Mesenchymal stem cell (in vitro differentiated cells and primary cell): ENCODE results near the gene AP5Z1.

Experiments used
- DNase-seq: peaks from one replicate; pipeline ENCODE4 v3.0.0-alpha.2; 2013
- H2AFZ ChIP-seq: one replicate; pipeline ENCODE4 v1.6.1; 2013; ENCODE audit warnings: low read depth, mild to moderate bottlenecking, control low read depth, inconsistent platforms, low read length, moderate library complexity
- H2AK5ac ChIP-seq: 2 replicates; pipeline ENCODE4 v1.6.1; 2013; ENCODE audit warnings: low read length, moderate library complexity, mild to moderate bottlenecking, inconsistent platforms; ENCODE audit not compliant: severe bottlenecking
- H2BK120ac ChIP-seq: one replicate; pipeline ENCODE4 v1.6.1; 2013; ENCODE audit warnings: low read depth, mild to moderate bottlenecking, inconsistent platforms, low read length, moderate library complexity
- H2BK12ac ChIP-seq, 2 experiments: one replicate each; pipeline ENCODE4 v1.6.1; 2013; ENCODE audit warnings: inconsistent platforms in 2 of 2, low read length in 2 of 2, mild to moderate bottlenecking in 2 of 2, moderate library complexity in 2 of 2, control low read depth in 1 of 2
- H2BK15ac ChIP-seq: one replicate; pipeline ENCODE4 v1.6.1; 2013; ENCODE audit warnings: mild to moderate bottlenecking, low read depth, inconsistent platforms; ENCODE audit not compliant: poor library complexity, severe bottlenecking
- H2BK5ac ChIP-seq: 2 replicates; pipeline ENCODE4 v1.6.1; 2013; ENCODE audit warnings: low read depth, mild to moderate bottlenecking, low read length, control low read depth, inconsistent platforms; ENCODE audit not compliant: poor library complexity, severe bottlenecking
- H3K14ac ChIP-seq, 2 experiments: one replicate each; pipeline ENCODE4 v1.6.1; 2013; ENCODE audit warnings: inconsistent platforms in 2 of 2, low read length in 2 of 2, control low read depth in 1 of 2, mild to moderate bottlenecking in 1 of 2, moderate library complexity in 1 of 2
- H3K18ac ChIP-seq, 2 experiments: one replicate each; pipeline ENCODE4 v1.6.1; 2013; ENCODE audit warnings: inconsistent platforms in 2 of 2, low read length in 2 of 2, control low read depth in 1 of 2, low read depth in 1 of 2, mild to moderate bottlenecking in 1 of 2
- H3K23ac ChIP-seq, 2 experiments: one replicate each; pipeline ENCODE4 v1.6.1; 2013; ENCODE audit warnings: inconsistent platforms in 2 of 2, low read length in 2 of 2, mild to moderate bottlenecking in 2 of 2, moderate library complexity in 2 of 2, control low read depth in 1 of 2
- H3K27ac ChIP-seq: 2 replicates; pipeline ENCODE4 v1.5.1; 2013; ENCODE audit warnings: mild to moderate bottlenecking, moderate library complexity, low read length, control low read depth, inconsistent platforms; ENCODE audit not compliant: poor library complexity, severe bottlenecking
- H3K27me3 ChIP-seq, 2 experiments: 2 replicates each; pipeline versions ENCODE4 v1.6.1 to v1.7.0; 2013; ENCODE audit warnings: low read length in 2 of 2, mild to moderate bottlenecking in 2 of 2, moderate library complexity in 2 of 2, control low read depth in 1 of 2, inconsistent platforms in 1 of 2; ENCODE audit not compliant: control insufficient read depth in 1 of 2, insufficient read depth in 1 of 2
- H3K36me3 ChIP-seq, 2 experiments: 2 replicates each; pipeline versions ENCODE4 v1.6.1 to v1.7.0; 2013; ENCODE audit warnings: low read length in 2 of 2, control low read depth in 1 of 2, inconsistent platforms in 1 of 2, low read depth in 1 of 2, mild to moderate bottlenecking in 1 of 2; ENCODE audit not compliant: insufficient read depth in 2 of 2, control insufficient read depth in 1 of 2
- H3K4ac ChIP-seq, 2 experiments: one replicate each; pipeline ENCODE4 v1.6.1; 2013; ENCODE audit warnings: inconsistent platforms in 2 of 2, low read length in 2 of 2, mild to moderate bottlenecking in 2 of 2, moderate library complexity in 2 of 2, control low read depth in 1 of 2, low read depth in 1 of 2
- H3K4me1 ChIP-seq: 2 replicates; pipeline ENCODE4 v1.6.1; 2013; ENCODE audit warnings: low read depth, low read length, control low read depth; ENCODE audit not compliant: control insufficient read depth, insufficient read depth
- H3K4me2 ChIP-seq: 2 replicates; pipeline ENCODE4 v1.6.1; 2013; ENCODE audit warnings: low read length, mild to moderate bottlenecking, inconsistent platforms; ENCODE audit not compliant: poor library complexity, severe bottlenecking
- H3K4me3 ChIP-seq, 2 experiments: 2 replicates each; pipeline versions ENCODE4 v1.5.1 to v1.7.0; 2013; ENCODE audit warnings: low read length in 2 of 2, mild to moderate bottlenecking in 2 of 2, control low read depth in 1 of 2, low read depth in 1 of 2; ENCODE audit not compliant: insufficient read depth in 1 of 2
- H3K79me1 ChIP-seq: replicated peaks from 2 replicates; pipeline ENCODE4 v1.6.1; 2013; ENCODE audit warnings: mild to moderate bottlenecking, control low read depth, low read length, inconsistent platforms; ENCODE audit not compliant: poor library complexity, severe bottlenecking
- H3K9ac ChIP-seq: 2 replicates; pipeline ENCODE4 v1.7.0; 2013; ENCODE audit warnings: mild to moderate bottlenecking, low read length, moderate library complexity
- H3K9me3 ChIP-seq: 2 replicates; pipeline ENCODE4 v1.7.0; 2013; ENCODE audit warnings: mild to moderate bottlenecking, low read length; ENCODE audit not compliant: control insufficient read depth
- H4K8ac ChIP-seq: one replicate; pipeline ENCODE4 v1.6.1; 2013; ENCODE audit warnings: inconsistent platforms, mild to moderate bottlenecking, low read length, moderate library complexity
- H4K91ac ChIP-seq: one replicate; pipeline ENCODE4 v1.6.1; 2013; ENCODE audit warnings: mild to moderate bottlenecking, low read length, inconsistent platforms
- WGBS: methylation state at CpG from one replicate; pipeline ENCODE4 v1.1.7; 2013; ENCODE audit warnings: mixed read lengths; 5-methylcytosine and 5-hydroxymethylcytosine counted together

Gene AP5Z1

DNA sequence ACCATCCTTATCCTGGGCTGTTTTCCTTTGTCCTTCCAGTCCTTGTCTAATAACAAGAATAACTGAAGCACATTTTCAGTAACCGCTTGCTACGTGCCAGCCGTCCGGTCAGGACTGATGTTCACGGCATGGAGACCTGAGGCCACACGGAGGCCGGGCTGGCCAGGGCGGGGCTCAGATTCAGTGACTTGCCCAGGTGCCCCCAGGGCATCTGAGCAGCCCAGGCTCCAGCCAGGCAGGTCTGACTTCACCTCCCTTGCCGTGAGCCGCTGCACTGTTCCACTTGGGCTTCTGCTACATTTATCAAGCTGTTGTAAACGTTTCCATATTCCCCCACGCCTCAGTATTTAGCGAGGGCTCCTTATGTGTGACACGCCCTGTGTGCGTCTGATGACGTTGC, 43.6 kb upstream of the AP5Z1 start:
- Histone ChIP-seq H3K18ac (no peak overlapping the region), H3K36me3 (peaks cover 18 to 61% of the 10 kb centered on the region in 2 experiments), H3K4ac (no peak overlapping the region), H3K27me3 (no peaks in the 10 kb centered on the region), H4K8ac (no peak overlapping the region), H3K79me1 (peaks cover 46% of the 10 kb centered on the region), H2BK5ac (no peak overlapping the region), H2BK12ac (peak overlapping the region in 1 of 2 experiments; percentile 42), H3K9me3 (no peaks in the 10 kb centered on the region), H3K14ac (peak overlapping the region in 1 of 2 experiments; percentile 56), H3K4me3 (no peak overlapping the region), H3K4me1 (peaks cover 35% of the 10 kb centered on the region), H2AFZ (no peak overlapping the region), H3K9ac (no peak overlapping the region), H3K23ac (no peak overlapping the region), H3K27ac (no peak overlapping the region), H4K91ac (no peak overlapping the region), H2BK15ac (no peak overlapping the region), H2BK120ac (no peak overlapping the region), H2AK5ac (no peak overlapping the region), H3K4me2 (no peak overlapping the region)
- no peak for DNase-seq
- 97% methylated on average over 16 of the region's 16 CpGs for WGBS

DNA sequence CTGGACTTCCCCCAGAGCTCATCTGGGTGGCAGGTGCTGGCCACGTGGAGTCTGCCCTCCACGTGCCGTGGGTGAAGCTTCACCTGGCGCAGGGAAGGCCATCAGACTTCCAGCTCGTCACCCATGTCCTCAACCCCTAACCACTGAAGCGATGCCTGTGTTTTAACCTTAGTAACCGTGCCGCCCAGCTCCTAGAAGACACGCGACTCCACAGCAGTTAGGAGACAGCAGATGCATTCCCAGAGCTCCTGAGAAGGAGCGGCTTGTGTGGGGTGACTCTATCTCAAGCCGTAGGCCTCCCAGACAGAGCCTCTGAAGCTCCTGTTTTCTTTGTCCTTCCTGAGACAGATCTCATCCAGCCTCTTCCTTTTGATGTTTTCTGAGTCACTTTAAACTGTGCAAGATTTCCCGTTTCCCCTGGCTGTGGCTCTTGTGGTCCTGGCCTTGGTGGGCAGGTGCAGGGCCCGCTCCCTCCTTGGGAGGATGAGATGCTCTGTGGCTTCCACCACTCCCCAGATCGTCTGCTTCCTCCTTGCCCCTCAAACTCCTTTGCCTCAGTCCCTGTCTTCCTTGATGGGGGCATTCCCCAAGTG, 41.4 kb upstream of the AP5Z1 start:
- Histone ChIP-seq H4K8ac (no peak overlapping the region), H3K9me3 (no peaks in the 10 kb centered on the region), H2BK12ac (no peak overlapping the region), H3K36me3 (peaks cover 24 to 57% of the 10 kb centered on the region in 2 experiments), H3K27me3 (no peaks in the 10 kb centered on the region), H3K4ac (no peak overlapping the region), H3K23ac (peak overlapping the region in 1 of 2 experiments; percentile 4), H3K4me1 (peaks cover 27% of the 10 kb centered on the region), H2AK5ac (no peak overlapping the region), H3K27ac (no peak overlapping the region), H2BK15ac (peak overlapping the region; percentile 8), H2BK120ac (no peak overlapping the region), H3K79me1 (peaks cover 46% of the 10 kb centered on the region), H3K14ac (no peak overlapping the region), H3K4me3 (no peak overlapping the region), H3K9ac (no peak overlapping the region), H3K18ac (no peak overlapping the region), H3K4me2 (no peak overlapping the region), H4K91ac (peak overlapping the region; percentile 31), H2AFZ (no peak overlapping the region), H2BK5ac (no peak overlapping the region)
- WGBS = 93% methylated on average over 13 of the region's 15 CpGs
- DNase-seq = no peak

DNA sequence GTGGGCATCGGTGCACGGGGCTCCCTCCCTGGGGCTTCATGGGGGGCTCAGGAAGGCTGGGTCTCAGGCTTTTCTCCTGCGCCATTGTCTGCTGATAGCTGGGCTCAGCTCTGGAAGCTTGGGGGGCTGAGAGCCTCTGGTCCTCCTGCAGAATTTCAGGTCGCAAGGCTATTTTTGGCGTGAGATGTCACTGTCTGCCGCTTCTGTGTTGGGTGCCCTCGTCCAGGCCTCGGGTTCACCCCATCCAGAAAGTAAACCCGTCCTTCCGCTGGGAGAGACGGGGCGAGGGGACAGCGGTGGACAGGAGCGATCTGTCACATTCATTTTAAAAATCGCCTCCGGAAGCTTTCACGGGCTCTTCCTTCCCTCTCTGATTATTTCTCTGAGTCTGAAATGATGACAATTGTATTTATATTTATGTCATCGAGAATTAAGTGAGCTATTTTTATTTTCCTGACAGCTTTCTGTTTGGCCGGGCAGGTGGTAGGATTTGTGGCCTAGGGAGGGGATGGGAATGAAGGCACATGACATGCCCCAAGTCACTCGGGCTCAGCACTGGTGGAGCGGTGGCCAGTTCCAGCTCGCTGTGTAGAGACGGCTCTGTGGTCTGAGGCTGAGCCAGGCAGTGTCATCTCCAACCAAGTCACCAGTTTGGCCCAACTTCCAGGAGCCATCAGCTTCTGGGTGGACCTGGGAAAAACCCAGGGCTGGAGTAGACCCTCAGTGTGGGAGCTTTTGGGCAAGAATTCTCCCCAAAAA, 40.7 kb upstream of the AP5Z1 start:
- no peak overlapping the region for H2BK15ac ChIP-seq

DNA sequence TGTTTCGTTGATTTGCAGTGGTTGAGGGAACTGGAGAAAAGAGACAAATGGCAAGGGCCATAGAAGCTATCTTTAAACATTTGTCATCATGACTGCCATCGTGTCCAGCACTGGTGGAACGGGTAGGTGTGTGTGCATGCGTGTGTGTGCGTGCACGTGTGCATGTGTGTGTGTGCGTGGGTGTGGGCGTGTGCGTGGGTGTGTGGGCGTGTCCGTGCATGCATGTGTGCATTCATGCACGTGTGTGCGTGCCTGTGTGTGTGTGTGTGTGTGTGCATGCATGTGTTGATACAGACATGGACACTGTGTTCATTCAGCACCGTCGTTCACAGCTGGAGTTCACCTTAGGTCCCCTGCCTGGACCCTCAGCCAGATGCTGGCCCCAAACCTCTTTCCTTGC, 38.1 kb upstream of the AP5Z1 start:
- H3K9me3 ChIP-seq = no peaks in the 10 kb centered on the region
- no peak overlapping the region for H2BK120ac ChIP-seq
- H2AFZ ChIP-seq = no peak overlapping the region
- peaks cover 38 to 47% of the 10 kb centered on the region in 2 experiments for H3K36me3 ChIP-seq
- no peak overlapping the region for H3K4me3 ChIP-seq
- no peak overlapping the region for H4K8ac ChIP-seq
- H2BK5ac ChIP-seq = no peak overlapping the region
- H2AK5ac ChIP-seq = no peak overlapping the region
- H3K4me2 ChIP-seq = no peak overlapping the region
- H2BK12ac ChIP-seq = no peak overlapping the region
- H3K4ac ChIP-seq = peak overlapping the region in 1 of 2 experiments; percentile 37
- no peak overlapping the region for H2BK15ac ChIP-seq
- H3K14ac ChIP-seq = no peak overlapping the region
- no peak overlapping the region for H3K23ac ChIP-seq
- peak overlapping the region in 1 of 2 experiments; percentile 58 for H3K18ac ChIP-seq
- WGBS = 97% methylated on average over 15 of the region's 15 CpGs
- no peak for DNase-seq
- H3K27me3 ChIP-seq = no peaks in the 10 kb centered on the region
- H3K27ac ChIP-seq = no peak overlapping the region
- H3K79me1 ChIP-seq = peaks cover 41% of the 10 kb centered on the region
- H4K91ac ChIP-seq = no peak overlapping the region
- H3K9ac ChIP-seq = no peak overlapping the region
- H3K4me1 ChIP-seq = peaks cover 37% of the 10 kb centered on the region

More for the DNA sequence above, 40.7 kb upstream of the AP5Z1 start:
- Histone ChIP-seq H3K4me1 (peaks cover 31% of the 10 kb centered on the region), H3K4ac (no peak overlapping the region), H4K91ac (no peak overlapping the region), H3K23ac (no peak overlapping the region), H2BK120ac (no peak overlapping the region), H2BK5ac (no peak overlapping the region), H3K18ac (no peak overlapping the region), H2AK5ac (no peak overlapping the region), H3K27me3 (no peaks in the 10 kb centered on the region), H4K8ac (no peak overlapping the region), H3K4me2 (no peak overlapping the region), H3K79me1 (peaks cover 42% of the 10 kb centered on the region), H2AFZ (no peak overlapping the region), H3K14ac (no peak overlapping the region), H3K27ac (no peak overlapping the region), H3K4me3 (no peak overlapping the region), H3K9ac (no peak overlapping the region), H3K9me3 (no peaks in the 10 kb centered on the region), H3K36me3 (peaks cover 24 to 52% of the 10 kb centered on the region in 2 experiments), H2BK12ac (no peak overlapping the region)
- WGBS = 95% methylated on average over 20 of the region's 23 CpGs
- DNase-seq = no peak
